Measurements from ENCODE around the gene PAAF1. TPM values are rescaled to one million over a fixed set of nuclear protein-coding genes. Genes with fewer than 3 reads are reported as not detected.

PAAF1 gene
- total and polyA plus RNA-seq, 10 of the 15 experiments (the other 5 are each of a cell fraction or from before 2014, with no cell fraction given) = 13.7 to 70.6 (median 29.1) TPM

DNA sequence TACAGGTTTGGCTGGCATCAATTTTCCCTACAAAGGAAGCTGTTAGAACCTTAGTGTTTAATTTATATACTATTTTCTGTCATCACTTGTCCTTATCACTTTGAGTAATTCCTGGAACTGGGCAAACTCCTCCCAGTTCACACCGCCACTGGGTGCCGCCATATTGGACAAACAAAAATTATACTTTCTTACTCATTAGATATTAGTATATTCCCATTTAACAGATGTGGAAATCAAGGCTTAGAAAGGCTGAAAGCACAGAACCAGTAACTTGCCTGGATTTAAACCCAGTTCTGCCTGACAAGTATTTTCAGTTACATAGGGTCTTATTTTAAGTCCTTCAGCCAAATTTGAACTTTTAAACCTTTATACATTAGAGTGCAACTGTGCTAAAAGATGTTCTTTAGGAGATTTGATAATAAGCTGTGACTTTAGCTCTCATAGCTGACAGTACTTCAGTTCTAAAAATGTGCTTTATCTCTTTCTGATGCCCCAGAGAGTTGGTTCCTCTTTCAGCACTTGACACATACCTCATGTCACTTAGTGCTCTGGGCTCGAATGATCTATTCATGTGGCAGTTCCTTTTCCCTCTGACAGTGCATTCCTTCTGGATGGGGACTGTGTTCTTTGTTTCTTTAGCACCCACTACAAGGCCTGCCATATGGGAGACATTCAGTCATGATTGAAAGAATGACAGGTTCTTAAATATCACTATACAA lies 25.6 kb upstream of the PAAF1 start:
- BruUV-seq (replicated peaks) = no TSS peak
- in situ Hi-C loops (cut with MboI) (no loop called here), intact Hi-C loops (cut with micrococcal nuclease; ENCODE audit: unreplicated experiment) (no loop called here)
- no peaks in the 10 kb centered on the region for H3K27me3 ChIP-seq (replicated peaks in 1 of 2; ENCODE audit: control insufficient read depth in 2 of 2, insufficient read depth in 2 of 2, low read length in 1 of 2)
- SMC1A ChIA-PET (ENCODE audit: uncharacterized antibody, unreplicated experiment) = no interaction called here
- RAD21 ChIA-PET (ENCODE audit: unreplicated experiment) = no interaction called here
- DNase-seq (ENCODE audit: low read depth, low spot score) = no peak
- no peaks in the 10 kb centered on the region for H3K36me3 ChIP-seq (ENCODE audit: control insufficient read depth in 2 of 2, insufficient read depth in 2 of 2, low read length in 1 of 2)
- TF ChIP-seq HDGF (IDR thresholded peaks at IDR 0.05) = no peak
- TF ChIP-seq RFX5 (IDR thresholded peaks at IDR 0.05; ENCODE audit: low read depth, low read length) = no peak
- TF ChIP-seq, protein P1, sequence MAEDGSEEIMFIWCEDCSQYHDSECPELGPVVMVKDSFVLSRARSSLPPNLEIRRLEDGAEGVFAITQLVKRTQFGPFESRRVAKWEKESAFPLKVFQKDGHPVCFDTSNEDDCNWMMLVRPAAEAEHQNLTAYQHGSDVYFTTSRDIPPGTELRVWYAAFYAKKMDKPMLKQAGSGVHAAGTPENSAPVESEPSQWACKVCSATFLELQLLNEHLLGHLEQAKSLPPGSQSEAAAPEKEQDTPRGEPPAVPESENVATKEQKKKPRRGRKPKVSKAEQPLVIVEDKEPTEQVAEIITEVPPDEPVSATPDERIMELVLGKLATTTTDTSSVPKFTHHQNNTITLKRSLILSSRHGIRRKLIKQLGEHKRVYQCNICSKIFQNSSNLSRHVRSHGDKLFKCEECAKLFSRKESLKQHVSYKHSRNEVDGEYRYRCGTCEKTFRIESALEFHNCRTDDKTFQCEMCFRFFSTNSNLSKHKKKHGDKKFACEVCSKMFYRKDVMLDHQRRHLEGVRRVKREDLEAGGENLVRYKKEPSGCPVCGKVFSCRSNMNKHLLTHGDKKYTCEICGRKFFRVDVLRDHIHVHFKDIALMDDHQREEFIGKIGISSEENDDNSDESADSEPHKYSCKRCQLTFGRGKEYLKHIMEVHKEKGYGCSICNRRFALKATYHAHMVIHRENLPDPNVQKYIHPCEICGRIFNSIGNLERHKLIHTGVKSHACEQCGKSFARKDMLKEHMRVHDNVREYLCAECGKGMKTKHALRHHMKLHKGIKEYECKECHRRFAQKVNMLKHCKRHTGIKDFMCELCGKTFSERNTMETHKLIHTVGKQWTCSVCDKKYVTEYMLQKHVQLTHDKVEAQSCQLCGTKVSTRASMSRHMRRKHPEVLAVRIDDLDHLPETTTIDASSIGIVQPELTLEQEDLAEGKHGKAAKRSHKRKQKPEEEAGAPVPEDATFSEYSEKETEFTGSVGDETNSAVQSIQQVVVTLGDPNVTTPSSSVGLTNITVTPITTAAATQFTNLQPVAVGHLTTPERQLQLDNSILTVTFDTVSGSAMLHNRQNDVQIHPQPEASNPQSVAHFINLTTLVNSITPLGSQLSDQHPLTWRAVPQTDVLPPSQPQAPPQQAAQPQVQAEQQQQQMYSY (CRISPR knock-in tag; IDR thresholded peaks at IDR 0.05) = no peak
- no peak for TF ChIP-seq ZNF384 (IDR thresholded peaks at IDR 0.05; ENCODE audit: borderline replicate concordance, low read depth, low read length)
- no peak for TF ChIP-seq SRF (IDR thresholded peaks at IDR 0.05; ENCODE audit: low read depth in 2 of 2, low read length in 2 of 2)
- TF ChIP-seq, protein P2, sequence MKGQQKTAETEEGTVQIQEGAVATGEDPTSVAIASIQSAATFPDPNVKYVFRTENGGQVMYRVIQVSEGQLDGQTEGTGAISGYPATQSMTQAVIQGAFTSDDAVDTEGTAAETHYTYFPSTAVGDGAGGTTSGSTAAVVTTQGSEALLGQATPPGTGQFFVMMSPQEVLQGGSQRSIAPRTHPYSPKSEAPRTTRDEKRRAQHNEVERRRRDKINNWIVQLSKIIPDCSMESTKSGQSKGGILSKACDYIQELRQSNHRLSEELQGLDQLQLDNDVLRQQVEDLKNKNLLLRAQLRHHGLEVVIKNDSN (IDR thresholded peaks at IDR 0.05; ENCODE audit: borderline replicate concordance, extremely low read length, insufficient read depth, low read depth, low read length) = no peak
- no peak for TF ChIP-seq POU2F2 (IDR thresholded peaks at IDR 0.05; ENCODE audit: borderline replicate concordance, low read depth, low read length)
- TF ChIP-seq GABPA (IDR thresholded peaks at IDR 0.05; ENCODE audit: low read depth) = no peak
- POLR2A ChIA-PET = no interaction called here
- FAIRE-seq = no peak
- H4K20me1 ChIP-seq (ENCODE audit: control insufficient read depth, insufficient read depth) = no peaks in the 10 kb centered on the region
- H3K4me2 ChIP-seq (ENCODE audit: control insufficient read depth, insufficient read depth) = no peak overlapping the region
- ATAC-seq = no peak
- CTCF ChIA-PET = no interaction called here
- H2AFZ ChIP-seq (ENCODE audit: control insufficient read depth, low read depth, low read length) = no peak overlapping the region
- H3K79me2 ChIP-seq (ENCODE audit: control insufficient read depth, insufficient read depth, low read length) = no peaks in the 10 kb centered on the region
- no peaks in the 10 kb centered on the region for H3K9me3 ChIP-seq (replicated peaks; ENCODE audit: control insufficient read depth, insufficient read depth, low read length)
- no peak overlapping the region for H3K27ac ChIP-seq (ENCODE audit: control insufficient read depth, insufficient read depth)
- H3K4me3 ChIP-seq = no peak overlapping the region
- WGBS (ENCODE audit: insufficient coverage, insufficient replicate concordance, low lambda C conversion rate, missing lambda C conversion rate) = 67% methylated on average over 3 of the region's 3 CpGs
- no peaks in the 10 kb centered on the region for H3K4me1 ChIP-seq (ENCODE audit: control insufficient read depth, insufficient read depth, low read length)
- H3K9ac ChIP-seq (ENCODE audit: control insufficient read depth, insufficient read depth, low read length) = no peak overlapping the region
